ENCODE data around the gene PLEKHG4B. TPM values are rescaled to one million over a fixed set of nuclear protein-coding genes. Genes with fewer than 3 reads are reported as not detected.
A peak's percentile ranks its signal among the peaks of the same experiment; 100 is the strongest.
"Not testable (repeated sequence)": the region's sequence is repeated elsewhere in the genome, so short reads cannot be mapped to it uniquely, and the experiment has no call there.

PLEKHG4B gene
- total RNA-seq, 1 donor from 2014 or later, result 0.36 TPM

- ATAC-seq, result no peak
Measured at GRCh38 chr5:204462-204861, 112.5 kb downstream of the PLEKHG4B start.

- ATAC-seq, result no peak
Measured at GRCh38 chr5:204966-205670, 113.2 kb downstream of the PLEKHG4B start.

GRCh38 chr5:206406-206805 lies 114.4 kb downstream of the PLEKHG4B start:
- ATAC-seq, result no peak

- no peak for ATAC-seq
Measured at GRCh38 chr5:206927-207536, 115.1 kb downstream of the PLEKHG4B start.

GRCh38 chr5:207599-207998 lies 115.6 kb downstream of the PLEKHG4B start:
- no peak for ATAC-seq

GRCh38 chr5:208449-209114 lies 116.6 kb downstream of the PLEKHG4B start:
- no peak for ATAC-seq

- ATAC-seq, result no peak
Measured at GRCh38 chr5:213803-214395, 121.9 kb downstream of the PLEKHG4B start.

GRCh38 chr5:215256-215655 lies 123.3 kb downstream of the PLEKHG4B start:
- peak; percentile 60 for ATAC-seq

- ATAC-seq, result not testable (repeated sequence)
Measured at GRCh38 chr5:216076-216475, 124.1 kb downstream of the PLEKHG4B start.

GRCh38 chr5:217494-218456 lies 125.8 kb downstream of the PLEKHG4B start, which contains the start of the genes CCDC127 and SDHA:
Gene CCDC127 (minus strand): TSS chr5:218153. CDS start chr5:216849, 1,304 bp downstream.
Gene SDHA (plus strand): TSS chr5:218320. CDS start chr5:218356, 36 bp downstream.
- ATAC-seq, result peak; percentile 93

- peak; percentile 52 for ATAC-seq
Measured at GRCh38 chr5:218457-219291, 126.7 kb downstream of the PLEKHG4B start.

GRCh38 chr5:219460-219863 lies 127.5 kb downstream of the PLEKHG4B start:
- no peak for ATAC-seq

GRCh38 chr5:219991-220390 lies 128.0 kb downstream of the PLEKHG4B start:
- ATAC-seq, result no peak

- ATAC-seq, result not testable (repeated sequence)
Measured at GRCh38 chr5:222951-223715, 131.2 kb downstream of the PLEKHG4B start.

- no peak for ATAC-seq
Measured at GRCh38 chr5:223791-224190, 131.8 kb downstream of the PLEKHG4B start.

GRCh38 chr5:225334-225733 lies 133.4 kb downstream of the PLEKHG4B start:
- ATAC-seq, result no peak

- ATAC-seq, result not testable (repeated sequence)
Measured at GRCh38 chr5:227375-227774, 135.4 kb downstream of the PLEKHG4B start.

GRCh38 chr5:228886-229285 lies 136.9 kb downstream of the PLEKHG4B start:
- no peak for ATAC-seq

GRCh38 chr5:230711-231110 lies 138.7 kb downstream of the PLEKHG4B start:
- no peak for ATAC-seq

- ATAC-seq, result no peak
Measured at GRCh38 chr5:231661-232060, 139.7 kb downstream of the PLEKHG4B start.

All from esophagus mucosa (tissue), 1 donor.